Activated CD8-positive, alpha-beta T cell treated with anti-CD3 and anti-CD28 coated beads for 36 hours (primary cell): ENCODE data around the gene ARRB1. TPM values are rescaled to one million over a fixed set of nuclear protein-coding genes. Genes with fewer than 3 reads are reported as not detected.
A peak's percentile ranks its signal among the peaks of the same experiment; 100 is the strongest.

Experiments
- ATAC-seq: fragments of 200-7000 bp; cut with Tn5 transposase; one replicate; pipeline ENCODE4 v1.10.0; 2021; ENCODE audit warnings: mild to moderate bottlenecking, moderate library complexity
- CTCF ChIA-PET: fragments of 350-600 bp; sonication (Branson Sonifier 250); formaldehyde crosslinking; loops from one replicate; lab custom pipeline; 2021; ENCODE audit warnings: antibody characterized with exemption; lab: Charles Lee
- POLR2A ChIA-PET: fragments of 350-600 bp; sonication (Branson Sonifier 250); formaldehyde crosslinking; loops from one replicate; lab custom pipeline; 2021; ENCODE audit warnings: antibody characterized with exemption; lab: Charles Lee
- DNase-seq: peaks from one replicate; pipeline ENCODE4 v3.0.0-alpha.2; 2020
- H3K27ac Mint-ChIP-seq: one replicate; pipeline ENCODE4 v1.8.0; 2021; ENCODE audit warnings: mild to moderate bottlenecking, mixed read lengths
- H3K27me3 Mint-ChIP-seq: one replicate; pipeline ENCODE4 v1.8.0; 2021; ENCODE audit warnings: mixed read lengths
- H3K36me3 Mint-ChIP-seq: one replicate; pipeline ENCODE4 v1.8.0; 2021; ENCODE audit warnings: low read depth, mixed read lengths
- H3K4me1 Mint-ChIP-seq: one replicate; pipeline ENCODE4 v1.8.0; 2021; ENCODE audit warnings: low read depth, mixed read lengths
- H3K4me3 Mint-ChIP-seq: one replicate; pipeline ENCODE4 v1.8.0; 2021; ENCODE audit warnings: mild to moderate bottlenecking, moderate library complexity, mixed read lengths
- H3K9me3 Mint-ChIP-seq: one replicate; pipeline ENCODE4 v1.8.0; 2021; ENCODE audit warnings: mixed read lengths
- intact Hi-C: fragments of 100-400 bp; cut with micrococcal nuclease; formaldehyde crosslinking; loops from one replicate; pipeline ENCODE4 v1.10.0; 2022
- total RNA-seq, 2 experiments: library from RNA; stranded (reverse); gene quantifications; one replicate each; pipeline ENCODE4 v1.2.3, GENCODE V29; 2021
- TF ChIP-seq, protein P1 (sequence below): fragments of 200-600 bp; IDR thresholded peaks from one replicate; pipeline ENCODE4 v1.8.0; 2022; ENCODE audit warnings: antibody characterized with exemption, mild to moderate bottlenecking

The ARRB1 gene
- total RNA-seq, 2 experiments from 2014 or later = 16.2 to 18.8 TPM

DNA sequence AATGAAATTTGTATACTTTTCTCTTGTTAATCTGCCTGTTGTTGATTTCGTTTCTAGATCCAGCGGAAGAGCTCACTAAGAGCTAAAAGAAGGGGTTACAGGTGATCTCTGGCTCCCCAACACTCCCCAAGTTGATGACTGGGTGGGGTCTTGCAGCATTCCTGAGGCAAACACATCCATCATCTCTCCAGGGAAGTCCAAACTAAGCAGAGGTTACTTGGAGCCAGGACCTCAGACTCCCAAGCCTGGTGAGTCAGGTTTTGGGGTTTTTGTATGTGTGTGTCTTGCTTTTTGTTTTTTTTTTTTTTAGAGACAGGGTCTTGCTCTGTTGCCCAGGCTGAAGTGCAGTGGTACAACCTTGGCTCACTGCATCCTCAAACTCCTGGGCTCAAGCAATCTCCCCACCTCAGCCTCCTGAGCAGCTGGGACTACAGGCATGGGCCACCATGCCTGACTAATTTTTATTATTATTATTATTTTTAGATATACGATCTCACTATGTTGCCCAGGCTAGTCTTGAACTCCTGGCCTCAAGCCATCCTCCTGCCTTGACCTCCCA is 36.4 kb upstream of the ARRB1 start:
- POLR2A ChIA-PET = interaction anchor here (1.0 to 4.3 kb wide), 3 partner anchors 13 to 52 kb away, joined by 3 to 26 read pairs (median 4); partner anchors contain the start of gene RPS3
- H3K9me3 Mint-ChIP-seq = no peaks in the 10 kb centered on the region
- no peak for ATAC-seq

DNA sequence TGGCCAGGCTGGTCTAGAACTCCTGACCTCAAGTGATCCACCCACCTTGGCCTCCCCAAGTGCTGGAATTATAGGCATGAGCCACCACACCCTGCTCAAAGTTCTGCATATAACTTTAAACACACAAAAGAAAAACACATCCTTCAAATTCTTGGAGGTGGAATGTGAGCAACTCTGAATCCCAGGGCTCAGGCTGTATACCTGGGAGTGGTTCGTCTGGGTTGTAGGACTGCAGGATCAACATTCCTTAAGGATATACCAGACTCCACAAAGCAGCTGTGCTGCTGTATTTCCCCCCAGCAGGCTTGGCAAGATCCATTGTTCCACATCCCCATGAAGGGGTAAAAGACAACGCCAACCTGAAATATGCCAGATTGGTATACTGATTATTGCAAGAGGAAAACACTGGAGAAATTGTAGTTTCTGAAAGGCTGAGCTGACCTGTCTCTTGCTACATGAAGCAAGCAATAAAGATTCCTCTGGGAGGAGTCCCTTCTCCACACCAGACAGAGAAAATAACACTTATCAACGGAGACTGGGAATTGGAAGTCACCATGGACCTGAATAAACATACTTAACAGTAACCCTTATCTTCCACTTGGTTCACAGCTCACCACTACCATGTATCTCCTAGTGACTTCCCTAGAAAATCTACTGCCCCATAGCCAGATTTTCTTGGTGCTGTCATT is 35.6 kb upstream of the ARRB1 start:
- Mint-ChIP-seq H3K27ac (no peak overlapping the region), H3K27me3 (no peaks in the 10 kb centered on the region), H3K36me3 (no peaks in the 10 kb centered on the region), H3K4me1 (peaks cover 19% of the 10 kb centered on the region), H3K9me3 (no peaks in the 10 kb centered on the region), H3K4me3 (no peak overlapping the region)
- CTCF ChIA-PET = interaction anchor here (1.0 to 15.3 kb wide), 17 partner anchors 11 to 212 kb away, joined by 3 to 442 read pairs (median 10); partner anchors contain the start of genes GDPD5 and RPS3
- POLR2A ChIA-PET = interaction anchor here (0.6 to 4.3 kb wide), 3 partner anchors 13 to 42 kb away, joined by 4 to 26 read pairs (median 4); partner anchors contain the start of gene RPS3
- DNase-seq = no peak
- no peak for ATAC-seq
- intact Hi-C loops = loop anchor here (5.0 kb wide), 1 partner anchor 145 kb away; no protein-coding TSS in a partner anchor
- TF ChIP-seq, protein P1, sequence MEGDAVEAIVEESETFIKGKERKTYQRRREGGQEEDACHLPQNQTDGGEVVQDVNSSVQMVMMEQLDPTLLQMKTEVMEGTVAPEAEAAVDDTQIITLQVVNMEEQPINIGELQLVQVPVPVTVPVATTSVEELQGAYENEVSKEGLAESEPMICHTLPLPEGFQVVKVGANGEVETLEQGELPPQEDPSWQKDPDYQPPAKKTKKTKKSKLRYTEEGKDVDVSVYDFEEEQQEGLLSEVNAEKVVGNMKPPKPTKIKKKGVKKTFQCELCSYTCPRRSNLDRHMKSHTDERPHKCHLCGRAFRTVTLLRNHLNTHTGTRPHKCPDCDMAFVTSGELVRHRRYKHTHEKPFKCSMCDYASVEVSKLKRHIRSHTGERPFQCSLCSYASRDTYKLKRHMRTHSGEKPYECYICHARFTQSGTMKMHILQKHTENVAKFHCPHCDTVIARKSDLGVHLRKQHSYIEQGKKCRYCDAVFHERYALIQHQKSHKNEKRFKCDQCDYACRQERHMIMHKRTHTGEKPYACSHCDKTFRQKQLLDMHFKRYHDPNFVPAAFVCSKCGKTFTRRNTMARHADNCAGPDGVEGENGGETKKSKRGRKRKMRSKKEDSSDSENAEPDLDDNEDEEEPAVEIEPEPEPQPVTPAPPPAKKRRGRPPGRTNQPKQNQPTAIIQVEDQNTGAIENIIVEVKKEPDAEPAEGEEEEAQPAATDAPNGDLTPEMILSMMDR = no peak

More for the DNA sequence above, 36.4 kb upstream of the ARRB1 start:
- no peak for DNase-seq
- intact Hi-C loops = loop anchor here (5.0 kb wide), 1 partner anchor 144 kb away; no protein-coding TSS in a partner anchor
- TF ChIP-seq, protein P1 = no peak
- Mint-ChIP-seq H3K27ac (no peak overlapping the region), H3K27me3 (no peaks in the 10 kb centered on the region), H3K4me1 (peaks cover 19% of the 10 kb centered on the region), H3K4me3 (no peak overlapping the region), H3K36me3 (no peaks in the 10 kb centered on the region)
- CTCF ChIA-PET = interaction anchor here (0.5 to 15.3 kb wide), 29 partner anchors 11 to 211 kb away, joined by 3 to 442 read pairs (median 4); partner anchors contain the start of genes GDPD5 and RPS3

DNA sequence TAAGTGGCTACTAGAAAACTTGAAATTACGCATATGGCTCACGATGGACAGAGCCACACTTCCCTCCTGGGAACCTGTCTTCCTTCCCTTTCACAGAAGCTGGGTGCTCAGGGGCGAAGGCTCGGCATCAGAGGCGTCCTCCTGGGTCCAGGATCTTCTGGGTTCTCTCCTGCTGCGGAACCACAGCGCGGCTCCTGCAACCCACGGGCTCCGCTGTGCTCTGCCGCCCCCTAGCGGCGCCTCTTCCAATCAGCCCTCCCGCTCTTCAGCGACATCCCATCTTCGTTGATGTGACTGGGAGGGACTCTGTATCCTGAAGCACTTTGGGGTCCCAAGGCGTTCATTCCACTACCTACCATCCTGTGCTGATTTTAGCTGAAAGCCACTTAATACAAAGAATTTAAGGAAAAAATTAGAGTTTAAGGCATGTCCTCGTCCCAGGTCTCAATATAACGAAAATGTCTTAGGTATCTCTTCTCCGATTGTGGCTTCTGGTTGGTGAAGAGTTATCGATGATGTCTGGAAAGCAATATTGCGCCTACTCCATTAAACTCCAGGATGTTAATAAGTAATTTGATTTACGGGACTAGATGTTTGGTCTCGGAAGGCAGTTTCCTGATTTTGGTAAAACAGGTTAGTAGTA is 33.1 kb upstream of the ARRB1 start:
- ChIA-PET CTCF (interaction anchor here (0.6 to 15.3 kb wide), 37 partner anchors 9 to 320 kb away, joined by 3 to 442 read pairs (median 4); partner anchors contain the start of genes ARRB1 and GDPD5), POLR2A (interaction anchor here (1.1 to 2.4 kb wide), 3 partner anchors 15 to 108 kb away, joined by 3 to 8 read pairs (median 5); no protein-coding TSS in a partner anchor)
- ATAC-seq = peak; percentile 80
- intact Hi-C loops = loop anchor here (1.0 to 5.0 kb wide), 3 partner anchors 58 to 148 kb away; no protein-coding TSS in a partner anchor
- DNase-seq = peak; percentile 81
- no peak overlapping the region for H3K4me3 Mint-ChIP-seq
- no peaks in the 10 kb centered on the region for H3K27me3 Mint-ChIP-seq
- TF ChIP-seq, protein P1 = peak; percentile 97
- H3K4me1 Mint-ChIP-seq = peaks cover 19% of the 10 kb centered on the region
- no peaks in the 10 kb centered on the region for H3K36me3 Mint-ChIP-seq
- no peaks in the 10 kb centered on the region for H3K9me3 Mint-ChIP-seq
- H3K27ac Mint-ChIP-seq = peak overlapping the region; percentile 65

DNA sequence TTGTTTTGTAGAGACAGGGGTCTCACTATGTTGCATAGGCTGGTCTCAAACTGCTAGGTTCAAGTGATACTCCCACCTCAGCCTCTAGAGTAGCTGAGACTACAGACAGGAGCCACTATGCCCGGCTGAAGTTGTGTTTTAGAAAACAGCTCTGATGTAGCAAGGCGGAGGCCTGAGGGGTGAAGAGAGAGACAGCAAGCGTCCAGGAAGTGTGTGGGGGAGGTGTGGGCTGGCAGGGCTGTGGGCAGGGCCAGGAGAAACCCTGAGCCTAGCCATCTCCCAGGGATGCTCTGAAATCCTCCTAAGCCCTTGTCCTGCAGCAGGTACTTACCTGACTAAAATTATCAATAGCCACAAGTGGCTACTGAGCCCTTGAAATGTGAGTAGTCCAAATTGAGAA is 31.8 kb upstream of the ARRB1 start:
- Mint-ChIP-seq H3K9me3 (no peaks in the 10 kb centered on the region), H3K4me1 (peaks cover 19% of the 10 kb centered on the region), H3K4me3 (no peak overlapping the region), H3K27me3 (no peaks in the 10 kb centered on the region), H3K36me3 (no peaks in the 10 kb centered on the region), H3K27ac (peak overlapping the region; percentile 67)
- POLR2A ChIA-PET = interaction anchor here (0.9 to 2.4 kb wide), 4 partner anchors 16 to 103 kb away, joined by 4 to 8 read pairs (median 4); partner anchors contain the start of gene RPS3
- TF ChIP-seq, protein P1 = no peak
- CTCF ChIA-PET = interaction anchor here (0.7 to 15.3 kb wide), 13 partner anchors 7 to 149 kb away, joined by 3 to 442 read pairs (median 4); no protein-coding TSS in a partner anchor
- ATAC-seq (peak; percentile 68), DNase-seq (peak; percentile 53)
- intact Hi-C loops = no loop called here
